Thyroid gland (tissue), 4 donors: Measurements from ENCODE around the gene REPIN1.

Experiments used
- CTCF ChIP-seq, 6 experiments: fragments of 200-600 bp in 3 of 6; fragments of 450-650 bp in 3 of 6; sonication (generic) in 3 of 6; IDR thresholded peaks; one replicate each; pipeline ENCODE4 v1.5.1; 2016 to 2019; ENCODE audit warnings: antibody characterized with exemption in 6 of 6, mild to moderate bottlenecking in 2 of 6, inconsistent platforms in 1 of 6, moderate library complexity in 1 of 6
- POLR2A ChIP-seq, 2 donors: fragments of 450-650 bp; IDR thresholded peaks; one replicate each; pipeline ENCODE4 v1.6.1; 2017; ENCODE audit warnings: antibody characterized with exemption in 2 of 2, mild to moderate bottlenecking in 2 of 2, moderate library complexity in 1 of 2

GRCh38 chr7:150323682-150324372 is 44.8 kb upstream of the REPIN1 start:
- TF ChIP-seq CTCF (IDR thresholded peaks at IDR 0.05) (no peak), POLR2A (IDR thresholded peaks at IDR 0.05) (no peak)
